ENCODE measurements around the gene CSTA.

Gene CSTA

DNA sequence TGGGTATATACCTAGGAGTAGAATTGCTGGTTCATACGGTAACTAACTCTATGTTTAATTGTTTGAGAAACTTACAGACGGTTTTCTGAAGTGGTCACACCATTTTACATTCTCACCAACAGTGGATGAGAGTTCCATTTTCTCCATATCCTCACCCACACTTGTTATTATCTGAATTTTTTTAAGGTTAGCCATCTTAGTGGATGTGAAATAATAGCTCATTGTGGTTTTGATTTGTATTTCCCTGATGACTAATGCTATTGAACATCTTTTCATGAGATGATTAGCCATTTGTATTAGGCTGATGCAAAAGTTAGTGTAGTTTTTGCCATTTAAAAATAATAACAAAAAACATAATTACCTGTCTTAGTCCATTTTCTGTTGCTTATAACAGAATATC lies 18.6 kb downstream of the CSTA start:
- no peak overlapping the region for H3K56ac ChIP-seq (ENCODE audit: low read length)
- H3K9ac ChIP-seq (ENCODE audit: low read length): no peak overlapping the region
- no peaks in the 10 kb centered on the region for H3K27me3 ChIP-seq (ENCODE audit: insufficient read depth, low read length, poor library complexity)
- H4K5ac ChIP-seq (ENCODE audit: low read length): no peak overlapping the region
- H2BK120ac ChIP-seq (ENCODE audit: low read depth, low read length): no peak overlapping the region
- no peaks in the 10 kb centered on the region for H3K4me1 ChIP-seq (ENCODE audit: control insufficient read depth, low read depth, low read length)
- H3K79me2 ChIP-seq (ENCODE audit: control insufficient read depth, insufficient read depth, low read length): no peaks in the 10 kb centered on the region
- no peaks in the 10 kb centered on the region for H3K79me1 ChIP-seq (ENCODE audit: low read length)
- H3K4ac ChIP-seq (ENCODE audit: low read depth, low read length): no peak overlapping the region
- no peak overlapping the region for H2BK15ac ChIP-seq (replicated peaks; ENCODE audit: low read depth)
- H2AK5ac ChIP-seq (ENCODE audit: low read length): no peak overlapping the region
- no peak overlapping the region for H3K4me2 ChIP-seq (ENCODE audit: low read length)
- H4K8ac ChIP-seq (ENCODE audit: low read depth, low read length): no peak overlapping the region
- no CpG with 5 or more reads among the region's 2 CpGs for WGBS (ENCODE audit: extremely low coverage, insufficient coverage, low lambda C conversion rate)
- H3K36me3 ChIP-seq (ENCODE audit: control insufficient read depth, insufficient read depth, low read length): no peaks in the 10 kb centered on the region
- H2BK5ac ChIP-seq (ENCODE audit: low read length): no peak overlapping the region
- no peak for DNase-seq
- H3K18ac ChIP-seq (ENCODE audit: low read length): no peak overlapping the region
- no peak overlapping the region for H3K27ac ChIP-seq (ENCODE audit: low read depth, low read length)
- no peak overlapping the region for H3K23ac ChIP-seq (ENCODE audit: low read length)
- no peak overlapping the region for H3K4me3 ChIP-seq (ENCODE audit: low read length)

DNA sequence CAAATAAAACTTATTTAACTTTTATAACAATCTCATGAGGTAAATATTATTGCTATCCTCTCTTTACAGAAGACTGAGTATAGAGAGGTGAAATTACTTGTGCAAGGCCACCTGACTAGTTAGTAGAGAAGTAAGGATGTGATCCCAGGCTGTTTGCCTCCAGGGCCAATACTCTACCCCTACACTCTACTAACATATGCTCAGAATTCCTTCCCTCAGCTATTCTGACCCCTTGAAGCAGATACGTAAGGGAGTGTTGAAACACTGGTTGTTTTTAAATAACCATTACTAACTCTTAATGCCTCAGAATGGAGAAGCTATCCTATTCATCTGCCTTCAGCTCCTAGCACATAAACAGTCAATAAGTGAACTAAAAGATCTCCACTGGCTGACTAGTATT lies 24.1 kb downstream of the CSTA start:
- Histone ChIP-seq H3K79me2 (ENCODE audit: control insufficient read depth, insufficient read depth, low read length) (no peaks in the 10 kb centered on the region), H3K18ac (ENCODE audit: low read length) (no peak overlapping the region), H3K27me3 (ENCODE audit: insufficient read depth, low read length, poor library complexity) (no peaks in the 10 kb centered on the region), H3K36me3 (ENCODE audit: control insufficient read depth, insufficient read depth, low read length) (no peaks in the 10 kb centered on the region), H3K23ac (ENCODE audit: low read length) (no peak overlapping the region), H3K4me2 (ENCODE audit: low read length) (no peak overlapping the region), H4K8ac (ENCODE audit: low read depth, low read length) (no peak overlapping the region), H3K9ac (ENCODE audit: low read length) (no peak overlapping the region), H2BK120ac (ENCODE audit: low read depth, low read length) (no peak overlapping the region), H2AK5ac (ENCODE audit: low read length) (no peak overlapping the region), H3K4me3 (ENCODE audit: low read length) (no peak overlapping the region), H2BK5ac (ENCODE audit: low read length) (no peak overlapping the region), H3K4ac (ENCODE audit: low read depth, low read length) (no peak overlapping the region), H3K4me1 (ENCODE audit: control insufficient read depth, low read depth, low read length) (no peaks in the 10 kb centered on the region), H2BK15ac (replicated peaks; ENCODE audit: low read depth) (no peak overlapping the region), H3K27ac (ENCODE audit: low read depth, low read length) (no peak overlapping the region), H3K79me1 (ENCODE audit: low read length) (no peaks in the 10 kb centered on the region), H4K5ac (ENCODE audit: low read length) (no peak overlapping the region), H3K56ac (ENCODE audit: low read length) (no peak overlapping the region)
- DNase-seq: no peak
- no CpG with 5 or more reads among the region's 1 CpG for WGBS (ENCODE audit: extremely low coverage, insufficient coverage, low lambda C conversion rate)

DNA sequence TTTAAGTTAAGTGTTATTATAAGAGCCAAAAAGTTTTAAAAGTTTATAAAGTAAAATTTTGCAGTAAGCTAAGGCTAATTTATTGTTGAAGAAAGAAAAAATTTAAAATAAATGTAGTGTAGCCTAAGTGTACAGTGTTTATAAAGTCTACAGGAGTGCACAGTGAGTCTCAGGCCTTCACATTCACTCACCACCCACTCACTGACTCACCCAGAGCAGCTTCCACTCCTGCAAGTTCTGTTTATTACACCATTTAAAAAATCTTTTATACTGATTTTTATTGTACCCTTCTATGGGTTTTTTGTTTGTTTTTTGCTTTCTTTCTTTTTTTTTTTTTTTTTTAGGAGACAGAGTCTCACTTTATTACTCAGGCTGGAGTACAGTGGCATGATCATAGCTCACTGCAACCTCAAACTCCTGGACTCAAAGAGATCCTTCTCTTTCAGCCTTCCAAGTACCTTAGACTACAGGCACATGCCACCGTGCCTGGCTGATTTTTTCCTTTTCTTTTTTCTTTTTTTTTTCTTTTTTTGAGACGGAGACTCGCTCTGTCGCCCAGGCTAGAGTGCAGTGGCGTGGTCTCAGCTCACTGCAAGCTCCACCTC lies 25.9 kb downstream of the CSTA start:
- H3K56ac ChIP-seq (ENCODE audit: low read length): no peak overlapping the region
- no peak overlapping the region for H3K4ac ChIP-seq (ENCODE audit: low read depth, low read length)
- no peaks in the 10 kb centered on the region for H3K79me1 ChIP-seq (ENCODE audit: low read length)
- H3K9ac ChIP-seq (ENCODE audit: low read length): no peak overlapping the region
- DNase-seq: no peak
- no peak overlapping the region for H3K4me3 ChIP-seq (ENCODE audit: low read length)
- no peak overlapping the region for H2AK5ac ChIP-seq (ENCODE audit: low read length)
- no peak overlapping the region for H2BK5ac ChIP-seq (ENCODE audit: low read length)
- H4K5ac ChIP-seq (ENCODE audit: low read length): no peak overlapping the region
- H3K79me2 ChIP-seq (ENCODE audit: control insufficient read depth, insufficient read depth, low read length): no peaks in the 10 kb centered on the region
- no peaks in the 10 kb centered on the region for H3K36me3 ChIP-seq (ENCODE audit: control insufficient read depth, insufficient read depth, low read length)
- no peak overlapping the region for H3K23ac ChIP-seq (ENCODE audit: low read length)
- WGBS (ENCODE audit: extremely low coverage, insufficient coverage, low lambda C conversion rate): no CpG with 5 or more reads among the region's 5 CpGs
- H3K27ac ChIP-seq (ENCODE audit: low read depth, low read length): no peak overlapping the region
- H3K27me3 ChIP-seq (ENCODE audit: insufficient read depth, low read length, poor library complexity): no peaks in the 10 kb centered on the region
- H3K4me2 ChIP-seq (ENCODE audit: low read length): no peak overlapping the region
- H2BK120ac ChIP-seq (ENCODE audit: low read depth, low read length): no peak overlapping the region
- H3K18ac ChIP-seq (ENCODE audit: low read length): no peak overlapping the region
- H3K4me1 ChIP-seq (ENCODE audit: control insufficient read depth, low read depth, low read length): no peaks in the 10 kb centered on the region
- no peak overlapping the region for H4K8ac ChIP-seq (ENCODE audit: low read depth, low read length)
- H2BK15ac ChIP-seq (replicated peaks; ENCODE audit: low read depth): no peak overlapping the region

DNA sequence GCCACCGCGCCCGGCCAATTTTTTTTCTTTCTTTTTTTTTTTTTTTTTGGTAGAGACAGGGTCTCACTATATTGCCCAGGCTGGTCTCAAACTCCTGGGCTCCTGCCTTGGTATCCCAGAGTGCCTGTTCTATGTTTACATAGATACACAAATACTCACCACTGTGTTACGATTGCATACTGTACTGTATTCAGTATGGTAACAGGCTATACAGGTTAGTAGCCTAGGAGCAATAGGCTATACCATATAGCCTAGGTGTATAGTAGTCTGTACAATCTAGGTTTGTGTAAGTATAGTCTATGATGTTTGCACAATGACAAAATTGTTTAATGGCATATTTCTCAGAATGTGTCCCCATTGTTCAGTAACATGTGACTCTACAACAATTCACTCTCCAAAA lies 26.6 kb downstream of the CSTA start:
- H3K9ac ChIP-seq (ENCODE audit: low read length): no peak overlapping the region
- no peak overlapping the region for H2BK15ac ChIP-seq (replicated peaks; ENCODE audit: low read depth)
- no peaks in the 10 kb centered on the region for H3K79me1 ChIP-seq (ENCODE audit: low read length)
- no peak overlapping the region for H3K23ac ChIP-seq (ENCODE audit: low read length)
- H3K4me1 ChIP-seq (ENCODE audit: control insufficient read depth, low read depth, low read length): no peaks in the 10 kb centered on the region
- H3K4me2 ChIP-seq (ENCODE audit: low read length): no peak overlapping the region
- DNase-seq: no peak
- H4K5ac ChIP-seq (ENCODE audit: low read length): no peak overlapping the region
- no peak overlapping the region for H2BK120ac ChIP-seq (ENCODE audit: low read depth, low read length)
- H3K4me3 ChIP-seq (ENCODE audit: low read length): no peak overlapping the region
- H3K36me3 ChIP-seq (ENCODE audit: control insufficient read depth, insufficient read depth, low read length): no peaks in the 10 kb centered on the region
- H3K4ac ChIP-seq (ENCODE audit: low read depth, low read length): no peak overlapping the region
- H3K27me3 ChIP-seq (ENCODE audit: insufficient read depth, low read length, poor library complexity): no peaks in the 10 kb centered on the region
- no peak overlapping the region for H3K18ac ChIP-seq (ENCODE audit: low read length)
- no peak overlapping the region for H4K8ac ChIP-seq (ENCODE audit: low read depth, low read length)
- H2AK5ac ChIP-seq (ENCODE audit: low read length): no peak overlapping the region
- no peak overlapping the region for H3K27ac ChIP-seq (ENCODE audit: low read depth, low read length)
- H3K56ac ChIP-seq (ENCODE audit: low read length): no peak overlapping the region
- no CpG with 5 or more reads among the region's 4 CpGs for WGBS (ENCODE audit: extremely low coverage, insufficient coverage, low lambda C conversion rate)
- H2BK5ac ChIP-seq (ENCODE audit: low read length): no peak overlapping the region
- H3K79me2 ChIP-seq (ENCODE audit: control insufficient read depth, insufficient read depth, low read length): no peaks in the 10 kb centered on the region

DNA sequence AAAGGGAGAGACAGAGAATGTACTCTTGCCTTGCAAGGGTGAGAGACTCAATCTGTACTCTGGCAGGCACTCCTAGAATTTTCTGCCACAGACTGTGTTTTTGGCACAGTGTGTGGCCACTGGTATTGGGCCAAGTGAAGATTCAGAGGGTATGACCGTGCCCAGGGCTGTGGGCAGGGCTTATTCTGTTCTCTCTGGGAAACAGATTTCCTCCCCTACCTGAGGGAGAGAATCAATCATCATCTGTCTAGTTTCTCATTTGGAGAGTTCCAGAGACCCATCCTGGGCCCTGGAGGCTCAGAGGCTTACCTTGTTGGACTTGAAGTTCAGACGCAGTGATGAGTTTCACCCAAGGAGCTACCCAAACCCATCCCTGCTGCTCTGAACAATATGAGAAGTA lies 28.2 kb downstream of the CSTA start:
- no CpG with 5 or more reads among the region's 2 CpGs for WGBS (ENCODE audit: extremely low coverage, insufficient coverage, low lambda C conversion rate)
- H2BK120ac ChIP-seq (ENCODE audit: low read depth, low read length): no peak overlapping the region
- no peak overlapping the region for H3K4ac ChIP-seq (ENCODE audit: low read depth, low read length)
- H4K5ac ChIP-seq (ENCODE audit: low read length): no peak overlapping the region
- no peak overlapping the region for H3K4me3 ChIP-seq (ENCODE audit: low read length)
- no peaks in the 10 kb centered on the region for H3K27me3 ChIP-seq (ENCODE audit: insufficient read depth, low read length, poor library complexity)
- no peak for DNase-seq
- H3K56ac ChIP-seq (ENCODE audit: low read length): no peak overlapping the region
- no peak overlapping the region for H2BK15ac ChIP-seq (replicated peaks; ENCODE audit: low read depth)
- no peak overlapping the region for H2BK5ac ChIP-seq (ENCODE audit: low read length)
- no peak overlapping the region for H2AK5ac ChIP-seq (ENCODE audit: low read length)
- no peak overlapping the region for H4K8ac ChIP-seq (ENCODE audit: low read depth, low read length)
- H3K4me2 ChIP-seq (ENCODE audit: low read length): no peak overlapping the region
- H3K18ac ChIP-seq (ENCODE audit: low read length): no peak overlapping the region
- no peaks in the 10 kb centered on the region for H3K4me1 ChIP-seq (ENCODE audit: control insufficient read depth, low read depth, low read length)
- H3K79me1 ChIP-seq (ENCODE audit: low read length): no peaks in the 10 kb centered on the region
- H3K23ac ChIP-seq (ENCODE audit: low read length): no peak overlapping the region
- no peak overlapping the region for H3K9ac ChIP-seq (ENCODE audit: low read length)
- H3K36me3 ChIP-seq (ENCODE audit: control insufficient read depth, insufficient read depth, low read length): no peaks in the 10 kb centered on the region
- H3K27ac ChIP-seq (ENCODE audit: low read depth, low read length): no peak overlapping the region
- H3K79me2 ChIP-seq (ENCODE audit: control insufficient read depth, insufficient read depth, low read length): no peaks in the 10 kb centered on the region

DNA sequence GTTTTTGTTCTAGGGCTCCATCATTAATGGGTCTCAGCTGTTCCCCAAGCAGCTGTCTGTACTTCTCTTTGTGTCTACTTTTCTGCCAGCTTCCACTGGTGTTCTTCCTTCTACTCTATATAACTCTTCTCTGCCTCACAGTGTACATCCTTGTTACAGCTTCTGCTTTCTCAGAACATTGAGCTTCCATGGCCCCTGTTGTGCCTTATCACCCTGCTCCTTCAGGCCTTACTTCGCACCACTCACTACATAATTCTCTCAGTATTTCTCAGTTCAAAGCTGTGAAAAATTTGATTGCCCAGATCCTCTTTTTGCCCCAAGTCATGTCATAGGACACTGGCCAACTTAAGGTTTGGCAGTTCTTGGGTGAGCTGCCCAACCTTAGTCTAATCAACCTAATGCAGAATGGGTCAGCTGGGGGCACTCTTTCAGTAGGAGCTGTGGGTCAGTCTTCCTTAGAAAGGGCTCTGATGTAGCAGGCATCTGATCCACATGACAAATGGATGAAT lies 28.9 kb downstream of the CSTA start:
- Histone ChIP-seq H3K23ac (ENCODE audit: low read length) (no peak overlapping the region), H3K27me3 (ENCODE audit: insufficient read depth, low read length, poor library complexity) (no peaks in the 10 kb centered on the region), H4K5ac (ENCODE audit: low read length) (no peak overlapping the region), H3K79me1 (ENCODE audit: low read length) (no peaks in the 10 kb centered on the region), H2BK15ac (replicated peaks; ENCODE audit: low read depth) (no peak overlapping the region), H3K79me2 (ENCODE audit: control insufficient read depth, insufficient read depth, low read length) (no peaks in the 10 kb centered on the region), H3K27ac (ENCODE audit: low read depth, low read length) (no peak overlapping the region), H3K9ac (ENCODE audit: low read length) (no peak overlapping the region), H2BK120ac (ENCODE audit: low read depth, low read length) (no peak overlapping the region), H2BK5ac (ENCODE audit: low read length) (no peak overlapping the region), H3K4me3 (ENCODE audit: low read length) (no peak overlapping the region), H2AK5ac (ENCODE audit: low read length) (no peak overlapping the region), H3K4ac (ENCODE audit: low read depth, low read length) (no peak overlapping the region), H3K56ac (ENCODE audit: low read length) (no peak overlapping the region), H3K4me1 (ENCODE audit: control insufficient read depth, low read depth, low read length) (no peaks in the 10 kb centered on the region), H3K36me3 (ENCODE audit: control insufficient read depth, insufficient read depth, low read length) (no peaks in the 10 kb centered on the region), H3K4me2 (ENCODE audit: low read length) (no peak overlapping the region), H3K18ac (ENCODE audit: low read length) (no peak overlapping the region), H4K8ac (ENCODE audit: low read depth, low read length) (no peak overlapping the region)
- DNase-seq: no peak
- WGBS (ENCODE audit: extremely low coverage, insufficient coverage, low lambda C conversion rate): no CpG with 5 or more reads among the region's 1 CpG

Measured in mesendoderm (in vitro differentiated cells).